Right lobe of liver (tissue), 6 donors: ENCODE data around the gene KCNT2. TPM values are rescaled to one million over a fixed set of nuclear protein-coding genes. Genes with fewer than 3 reads are reported as not detected.

Source experiments
- ATAC-seq, 4 donors: fragments of 200-7000 bp; cut with Tn5 transposase; one replicate each; pipeline ENCODE4 v1.9.1; 2020; ENCODE audit warnings: mild to moderate bottlenecking in 4 of 4, moderate library complexity in 4 of 4
- DNase-seq, 3 donors: peaks; one replicate each; pipeline ENCODE4 v3.0.0-alpha.2; 2020
- H3K27ac ChIP-seq, 3 donors: fragments of 200-600 bp; one replicate each; pipeline ENCODE4 v1.8.0; 2022
- H3K27me3 ChIP-seq, 2 donors: fragments of 200-600 bp; one replicate each; pipeline ENCODE4 v1.8.0; 2022
- H3K36me3 ChIP-seq, 4 donors: fragments of 200-600 bp; sonication (generic) in 1 of 4; one replicate each; pipeline versions ENCODE4 v1.5.1 to v1.8.0; 2017 to 2022; ENCODE audit warnings: control low read depth in 1 of 4
- H3K4me1 ChIP-seq, 4 donors: fragments of 200-600 bp; sonication (generic) in 1 of 4; one replicate each; pipeline versions ENCODE4 v1.5.1 to v1.8.0; 2017 to 2022; ENCODE audit warnings: control low read depth in 1 of 4
- H3K4me3 ChIP-seq, 3 donors: fragments of 200-600 bp; one replicate each; pipeline ENCODE4 v1.8.0; 2022
- H3K9me3 ChIP-seq, 4 donors: fragments of 200-600 bp; sonication (generic) in 1 of 4; one replicate each; pipeline versions ENCODE4 v1.5.1 to v1.8.0; 2017 to 2022; ENCODE audit warnings: control low read depth in 1 of 4
- POLR2A ChIP-seq: fragments of 450-650 bp; IDR thresholded peaks from one replicate; pipeline ENCODE4 v1.6.1; 2017; ENCODE audit warnings: antibody characterized with exemption, mild to moderate bottlenecking
- WGBS: methylation state at CpG from one replicate; pipeline ENCODE4 v1.1.6; 2018; ENCODE audit warnings: low coverage, low lambda C conversion rate; ENCODE audit not compliant: insufficient coverage; ENCODE audit errors: missing lambda C conversion rate; 5-methylcytosine and 5-hydroxymethylcytosine counted together
- intact Hi-C, 2 donors: fragments of 100-400 bp; cut with DNase I; formaldehyde crosslinking; loops; one replicate each; pipeline versions ENCODE4 v1.11.2 to v1.14.1; 2022
- total RNA-seq, 6 experiments: library from RNA; depleted of rRNA in 2 of 6; stranded (reverse); fragments of >200 nt in 2 of 6; fragmentation: NEBNext Ultra II Directional in 3 of 6; extraction: Animal tissue kit (Norgen Biotek cat#: 25700) in 3 of 6; gene quantifications; one replicate each; pipeline versions ENCODE4 v1.1.0 to v1.2.4, GENCODE V29; 2016 to 2023
- TF ChIP-seq, protein P1 (sequence below), 4 donors: fragments of 200-600 bp in 3 of 4; fragments of 450-650 bp in 1 of 4; IDR thresholded peaks; one replicate each; pipeline versions ENCODE4 v1.5.1 to v1.8.0; 2016 to 2022; ENCODE audit warnings: antibody characterized with exemption in 4 of 4, mild to moderate bottlenecking in 2 of 4
- donor health status: DM: no; HTN: yes; CAD: no.
- donor health status: DM: no; HTN: no; CAD: no.
- donor health status: DM: no; HTN: no; CAD: no.
- donor health status: DM: no; HTN: yes; CAD: no.
- donor health status: DM: no; HTN: yes; CAD: no.

Gene KCNT2
- total RNA-seq, 6 experiments from 2014 or later: 5.3 to 8.4 (median 7.5) TPM

DNA sequence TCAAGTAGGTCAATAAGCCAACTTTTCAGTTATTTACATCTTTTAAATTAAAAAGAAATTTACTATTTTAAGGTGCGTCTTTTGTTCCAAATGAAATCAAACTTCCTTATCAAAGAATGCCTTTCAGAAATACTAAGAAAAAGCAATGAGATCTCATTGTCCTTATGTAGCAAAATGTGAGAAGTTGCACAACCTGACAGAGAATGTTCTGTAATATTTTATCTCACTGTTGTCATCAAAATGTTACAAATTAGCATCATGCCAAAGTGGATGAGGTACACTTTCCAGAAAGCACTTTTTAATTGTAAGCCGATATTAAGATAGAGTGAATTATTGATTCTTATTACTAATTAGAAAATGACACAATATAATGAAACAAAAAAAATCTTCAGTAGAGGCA is 50.4 kb downstream of the KCNT2 start:
- H3K9me3 ChIP-seq: no peaks in the 10 kb centered on the region
- intact Hi-C loops: no loop called here
- ATAC-seq (peak; percentile 17 to 62 (median 54)), DNase-seq (no peak)
- peak overlapping the region; percentile 1 to 68 (median 41) for H3K27ac ChIP-seq
- 20% methylated on average over 2 of the region's 2 CpGs for WGBS
- no peaks in the 10 kb centered on the region for H3K27me3 ChIP-seq
- peaks cover 0 to 14% (median 0%) of the 10 kb centered on the region in 4 donors for H3K4me1 ChIP-seq
- TF ChIP-seq, protein P1, sequence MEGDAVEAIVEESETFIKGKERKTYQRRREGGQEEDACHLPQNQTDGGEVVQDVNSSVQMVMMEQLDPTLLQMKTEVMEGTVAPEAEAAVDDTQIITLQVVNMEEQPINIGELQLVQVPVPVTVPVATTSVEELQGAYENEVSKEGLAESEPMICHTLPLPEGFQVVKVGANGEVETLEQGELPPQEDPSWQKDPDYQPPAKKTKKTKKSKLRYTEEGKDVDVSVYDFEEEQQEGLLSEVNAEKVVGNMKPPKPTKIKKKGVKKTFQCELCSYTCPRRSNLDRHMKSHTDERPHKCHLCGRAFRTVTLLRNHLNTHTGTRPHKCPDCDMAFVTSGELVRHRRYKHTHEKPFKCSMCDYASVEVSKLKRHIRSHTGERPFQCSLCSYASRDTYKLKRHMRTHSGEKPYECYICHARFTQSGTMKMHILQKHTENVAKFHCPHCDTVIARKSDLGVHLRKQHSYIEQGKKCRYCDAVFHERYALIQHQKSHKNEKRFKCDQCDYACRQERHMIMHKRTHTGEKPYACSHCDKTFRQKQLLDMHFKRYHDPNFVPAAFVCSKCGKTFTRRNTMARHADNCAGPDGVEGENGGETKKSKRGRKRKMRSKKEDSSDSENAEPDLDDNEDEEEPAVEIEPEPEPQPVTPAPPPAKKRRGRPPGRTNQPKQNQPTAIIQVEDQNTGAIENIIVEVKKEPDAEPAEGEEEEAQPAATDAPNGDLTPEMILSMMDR (IDR thresholded peaks at IDR 0.05): no peak
- TF ChIP-seq POLR2A: no peak
- peak overlapping the region in 2 of 3 donors; percentile 17 to 29 for H3K4me3 ChIP-seq
- no peaks in the 10 kb centered on the region for H3K36me3 ChIP-seq

DNA sequence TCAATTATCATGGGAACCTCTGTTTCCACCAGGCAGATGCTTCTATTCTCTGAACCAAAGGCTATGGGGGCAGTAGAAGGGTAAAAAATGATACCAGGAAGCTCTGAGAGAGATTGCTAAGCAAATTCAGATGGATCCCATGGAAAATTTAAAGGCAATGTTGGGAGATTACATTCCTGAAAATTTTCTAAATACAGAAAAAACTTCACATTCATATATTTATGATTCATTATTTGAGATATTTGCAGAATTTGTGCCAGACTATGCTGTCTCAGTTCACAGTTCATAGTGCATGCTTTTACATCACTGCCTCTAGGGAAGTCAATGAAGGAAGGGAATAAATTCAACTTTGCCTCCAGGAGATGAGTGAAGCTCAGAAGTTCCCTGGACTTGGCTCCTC is 57.5 kb downstream of the KCNT2 start:
- Histone ChIP-seq H3K27ac (no peak overlapping the region), H3K36me3 (no peaks in the 10 kb centered on the region), H3K9me3 (no peaks in the 10 kb centered on the region), H3K4me1 (peaks cover 0 to 13% (median 0%) of the 10 kb centered on the region in 4 donors), H3K4me3 (no peak overlapping the region), H3K27me3 (no peaks in the 10 kb centered on the region)
- peak in 2 of 4 donors; percentile 29 to 37 for ATAC-seq
- intact Hi-C loops: no loop called here
- DNase-seq: no peak
- TF ChIP-seq, protein P1 (IDR thresholded peaks at IDR 0.05): no peak
- TF ChIP-seq POLR2A: no peak

DNA sequence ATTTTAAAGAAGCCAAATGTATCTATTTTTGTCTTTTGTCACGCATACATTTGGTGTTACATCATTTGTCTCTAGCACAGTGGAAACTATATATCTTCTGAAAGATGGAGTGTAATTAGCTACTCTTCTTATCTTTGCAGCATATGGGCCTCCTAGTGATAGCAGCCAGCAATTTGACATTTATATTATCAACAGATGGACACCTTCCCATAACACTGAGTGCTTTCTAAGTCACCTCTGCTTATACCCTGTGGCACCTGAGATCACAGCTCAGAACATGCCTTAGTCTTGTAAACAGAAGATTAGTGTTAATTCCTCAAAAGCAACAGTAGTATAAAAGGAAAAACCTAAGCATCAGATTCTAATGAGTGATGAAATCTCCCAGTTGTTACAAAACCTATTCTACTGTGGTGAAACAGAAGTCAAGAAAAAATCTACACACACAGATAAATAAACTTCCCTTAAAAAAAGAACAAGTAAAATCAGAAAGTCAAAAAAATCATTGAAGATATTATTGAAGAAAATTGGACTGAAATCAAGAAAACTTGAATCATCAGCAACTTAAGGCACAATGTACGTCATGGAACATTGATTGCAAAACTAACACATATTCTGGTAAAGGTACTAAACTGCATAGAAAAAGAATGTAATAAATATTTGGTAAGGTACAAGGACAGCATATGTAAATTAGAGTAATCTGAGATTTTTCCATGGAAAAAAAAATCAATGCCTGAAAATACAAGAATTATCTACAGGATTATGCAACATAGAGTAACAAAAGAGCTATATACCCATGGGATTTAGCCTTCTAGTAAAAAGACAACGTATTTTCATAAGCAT is 61.7 kb downstream of the KCNT2 start:
- Histone ChIP-seq H3K27ac (peak overlapping the region in 2 of 3 donors; percentile 53 to 54), H3K4me1 (peaks cover 0 to 11% (median 0%) of the 10 kb centered on the region in 4 donors), H3K4me3 (no peak overlapping the region), H3K9me3 (no peaks in the 10 kb centered on the region), H3K27me3 (no peaks in the 10 kb centered on the region), H3K36me3 (no peaks in the 10 kb centered on the region)
- ATAC-seq (peak; percentile 14 to 68 (median 68)), DNase-seq (no peak)
- 58% methylated on average over 3 of the region's 3 CpGs for WGBS
- intact Hi-C loops: no loop called here
- no peak for TF ChIP-seq POLR2A
- TF ChIP-seq, protein P1 (IDR thresholded peaks at IDR 0.05): no peak

DNA sequence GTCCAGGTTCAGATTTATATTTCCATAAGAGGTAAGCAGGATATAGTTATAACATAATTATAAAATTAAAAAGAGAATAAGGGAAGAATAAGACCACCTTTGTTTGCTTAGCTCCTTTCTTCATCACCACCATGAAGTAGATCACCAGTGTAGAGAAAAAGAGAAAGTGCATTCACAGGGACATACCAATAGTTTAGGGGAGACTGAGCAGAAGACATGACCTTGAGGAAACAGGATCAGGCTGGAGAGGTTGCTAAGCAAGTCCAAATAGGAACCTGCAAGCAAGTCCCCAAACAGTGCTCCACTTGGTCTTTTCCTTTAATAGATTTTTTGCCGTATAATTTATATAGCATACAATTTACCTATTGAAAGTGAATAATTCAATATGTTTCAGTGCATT is 63.0 kb downstream of the KCNT2 start:
- 83% methylated on average over 1 of the region's 1 CpG for WGBS
- no peak for DNase-seq
- Histone ChIP-seq H3K36me3 (no peaks in the 10 kb centered on the region), H3K27ac (no peak overlapping the region), H3K4me3 (no peak overlapping the region), H3K9me3 (no peaks in the 10 kb centered on the region), H3K4me1 (peaks cover 0 to 9% (median 0%) of the 10 kb centered on the region in 4 donors), H3K27me3 (no peaks in the 10 kb centered on the region)
- no peak for TF ChIP-seq POLR2A
- TF ChIP-seq, protein P1 (IDR thresholded peaks at IDR 0.05): no peak
- intact Hi-C loops: no loop called here
- no peak for ATAC-seq
